Urinary bladder (tissue), 4 donors: ENCODE measurements around the gene CACNB2. TPM values are rescaled to one million over a fixed set of nuclear protein-coding genes. Genes with fewer than 3 reads are reported as not detected.
A peak's percentile ranks its signal among the peaks of the same experiment; 100 is the strongest.

Experiments
- DNase-seq: peaks from one replicate; pipeline ENCODE4 v3.0.0-alpha.2; 2015; ENCODE audit errors: extremely low spot score
- H3K27ac ChIP-seq: one replicate; pipeline ENCODE4 v1.5.1; 2013; ENCODE audit warnings: low read depth, mild to moderate bottlenecking, moderate library complexity
- H3K36me3 ChIP-seq: one replicate; pipeline ENCODE4 v1.6.1; 2013; ENCODE audit warnings: mild to moderate bottlenecking, moderate library complexity; ENCODE audit not compliant: insufficient read depth
- H3K4me1 ChIP-seq: one replicate; pipeline ENCODE4 v1.6.1; 2013; ENCODE audit warnings: mild to moderate bottlenecking, moderate library complexity; ENCODE audit not compliant: insufficient read depth
- H3K4me3 ChIP-seq: one replicate; pipeline ENCODE4 v1.5.1; 2013; ENCODE audit warnings: low read depth, low read length
- WGBS: extraction: QIAGEN DNeasy Blood & Tissue Kit; methylation state at CpG from one replicate; pipeline ENCODE4 v1.1.7; 2013; 5-methylcytosine and 5-hydroxymethylcytosine counted together
- polyA plus RNA-seq: library from polyadenylated mRNA; stranded (reverse); fragments of 200-250 nt; gene quantifications from one replicate; pipeline ENCODE4 v1.2.3, GENCODE V29; 2013
- total RNA-seq: library from RNA; depleted of rRNA; stranded (reverse); fragments of >200 nt; gene quantifications from one replicate; pipeline ENCODE4 v1.2.3, GENCODE V29; 2014
- donor health status: healthy with polysubstance abuse.
- donor health status: healthy.

The CACNB2 gene
- total and polyA plus RNA-seq, 2 donors = 16.7 to 40.4 TPM

DNA sequence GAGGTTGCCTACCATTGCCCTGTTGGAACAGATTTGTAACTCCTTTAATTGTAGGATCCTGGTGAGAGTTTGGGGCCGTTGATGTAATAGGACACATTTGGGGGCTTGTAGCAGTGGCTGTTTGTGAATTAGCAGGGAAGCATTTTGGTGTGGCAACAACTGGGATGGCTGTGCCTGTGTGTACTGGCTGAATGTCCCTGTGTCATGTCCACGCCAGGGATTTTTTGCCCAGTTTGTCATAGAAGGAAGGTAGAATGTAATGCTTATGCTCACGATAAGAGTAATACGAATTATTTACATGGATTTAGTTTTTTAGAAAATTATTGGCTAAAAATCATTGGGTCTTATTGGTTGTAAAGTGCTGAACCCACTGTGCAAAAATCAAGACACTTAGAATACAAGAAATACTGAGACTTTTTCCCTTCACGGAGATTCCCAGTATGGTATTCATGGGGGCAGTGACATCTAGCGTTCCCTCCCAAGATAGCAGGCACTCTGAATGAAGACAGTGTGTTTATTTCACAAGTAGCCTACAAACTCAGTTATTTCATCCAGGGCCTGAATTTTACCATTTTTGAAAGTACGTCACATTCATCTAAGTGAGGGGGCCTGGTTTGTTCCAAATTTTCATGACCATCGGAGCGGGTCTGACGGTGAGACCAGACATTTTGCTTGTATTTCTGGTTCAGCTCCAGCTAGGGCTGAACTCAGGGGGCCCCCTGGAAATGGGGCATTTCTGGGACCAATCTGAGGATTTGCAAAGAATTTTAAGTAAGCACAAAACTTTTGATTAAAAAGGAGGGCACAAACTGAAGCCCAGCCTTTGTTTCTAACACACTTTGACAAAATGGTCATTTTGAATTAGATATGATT, 74.7 kb downstream of the CACNB2 start:
- WGBS = 29% methylated on average over 10 of the region's 10 CpGs
- no peaks in the 10 kb centered on the region for H3K4me1 ChIP-seq
- DNase-seq = peak; percentile 68
- H3K36me3 ChIP-seq = no peaks in the 10 kb centered on the region
- no peak overlapping the region for H3K4me3 ChIP-seq
- no peak overlapping the region for H3K27ac ChIP-seq

- DNase-seq = no peak
- no peak overlapping the region for H3K27ac ChIP-seq
- no peak overlapping the region for H3K4me3 ChIP-seq
- WGBS = 40% methylated on average over 2 of the region's 2 CpGs
- H3K36me3 ChIP-seq = no peaks in the 10 kb centered on the region
- H3K4me1 ChIP-seq = no peaks in the 10 kb centered on the region
Observed at GRCh38 chr10:18216482-18216881, 76.3 kb downstream of the CACNB2 start.

- no peak overlapping the region for H3K4me3 ChIP-seq
- 88% methylated on average over 2 of the region's 2 CpGs for WGBS
- no peaks in the 10 kb centered on the region for H3K4me1 ChIP-seq
- no peaks in the 10 kb centered on the region for H3K36me3 ChIP-seq
- H3K27ac ChIP-seq = no peak overlapping the region
- DNase-seq = no peak
Observed at GRCh38 chr10:18217577-18217976, 77.4 kb downstream of the CACNB2 start.

DNA sequence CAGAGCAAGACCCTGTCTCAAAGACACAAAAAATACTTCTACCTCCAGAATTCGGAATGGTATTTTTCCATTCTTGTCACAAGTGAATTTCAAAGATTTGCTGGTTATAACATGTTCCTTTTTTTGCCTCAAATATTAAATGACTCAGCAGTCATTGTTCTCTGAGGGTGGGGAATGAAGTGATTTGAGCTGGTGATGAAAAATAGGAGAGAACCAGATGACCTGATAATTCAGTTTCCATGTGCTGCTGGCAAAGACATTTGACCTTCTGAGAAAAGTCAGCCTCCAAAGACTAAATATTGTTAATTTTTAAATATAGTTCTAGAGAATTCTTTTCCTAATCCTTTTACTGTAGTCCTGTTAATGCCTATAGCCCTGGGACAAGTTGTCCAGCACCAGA, 78.9 kb downstream of the CACNB2 start:
- 82% methylated on average over 1 of the region's 1 CpG for WGBS
- H3K27ac ChIP-seq = no peak overlapping the region

DNA sequence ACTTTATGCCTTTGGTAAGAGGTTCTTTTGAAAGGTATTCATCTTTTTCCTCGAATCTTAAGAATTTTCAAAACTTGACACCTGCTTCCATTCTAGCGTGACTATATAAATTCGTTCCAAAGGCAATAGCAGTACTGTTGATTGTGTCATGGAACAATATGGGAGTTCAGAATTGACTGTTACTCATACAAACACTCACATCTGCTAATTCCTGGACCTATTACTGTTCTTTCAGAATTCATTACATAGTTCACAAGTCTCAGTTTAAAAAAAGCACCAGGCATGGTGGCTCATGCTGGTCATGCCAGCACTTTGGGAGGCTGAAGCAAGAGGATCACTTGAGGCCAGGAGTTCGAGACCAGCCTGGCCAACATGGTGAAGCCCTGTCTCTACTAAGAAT, 80.9 kb downstream of the CACNB2 start:
- DNase-seq = no peak
- H3K4me1 ChIP-seq = no peaks in the 10 kb centered on the region
- WGBS = 86% methylated on average over 4 of the region's 4 CpGs
- no peak overlapping the region for H3K27ac ChIP-seq
- no peak overlapping the region for H3K4me3 ChIP-seq
- no peaks in the 10 kb centered on the region for H3K36me3 ChIP-seq

More for the DNA sequence above, 78.9 kb downstream of the CACNB2 start:
- no peak for DNase-seq
- H3K36me3 ChIP-seq = no peaks in the 10 kb centered on the region
- H3K4me1 ChIP-seq = no peaks in the 10 kb centered on the region
- no peak overlapping the region for H3K4me3 ChIP-seq

GRCh38 chr10:18221882-18222281, 81.7 kb downstream of the CACNB2 start:
- Histone ChIP-seq H3K27ac (no peak overlapping the region), H3K36me3 (no peaks in the 10 kb centered on the region), H3K4me3 (no peak overlapping the region), H3K4me1 (no peaks in the 10 kb centered on the region)
- no peak for DNase-seq
- 78% methylated on average over 4 of the region's 4 CpGs for WGBS

DNA sequence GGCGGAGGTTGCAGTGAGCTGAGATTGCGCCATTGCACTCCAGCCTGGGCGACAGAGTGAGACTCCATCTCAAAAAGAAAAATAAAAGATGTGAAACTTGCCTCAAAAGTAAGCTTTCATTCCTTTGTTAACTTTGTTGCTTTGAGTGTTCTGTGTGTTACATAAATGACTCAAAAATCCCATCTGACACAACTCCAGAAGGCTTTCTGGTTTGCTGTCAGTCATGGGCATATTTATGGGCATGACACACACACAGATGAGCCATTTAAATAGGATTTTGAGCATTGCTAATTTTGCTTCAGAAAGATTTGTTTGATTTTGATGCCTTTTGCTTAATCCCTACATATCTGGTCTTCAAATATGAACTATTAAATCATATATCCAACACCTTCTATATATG, 82.6 kb downstream of the CACNB2 start:
- no peaks in the 10 kb centered on the region for H3K4me1 ChIP-seq
- no peak overlapping the region for H3K27ac ChIP-seq
- 93% methylated on average over 3 of the region's 3 CpGs for WGBS
- no peak for DNase-seq
- no peak overlapping the region for H3K4me3 ChIP-seq
- no peaks in the 10 kb centered on the region for H3K36me3 ChIP-seq

DNA sequence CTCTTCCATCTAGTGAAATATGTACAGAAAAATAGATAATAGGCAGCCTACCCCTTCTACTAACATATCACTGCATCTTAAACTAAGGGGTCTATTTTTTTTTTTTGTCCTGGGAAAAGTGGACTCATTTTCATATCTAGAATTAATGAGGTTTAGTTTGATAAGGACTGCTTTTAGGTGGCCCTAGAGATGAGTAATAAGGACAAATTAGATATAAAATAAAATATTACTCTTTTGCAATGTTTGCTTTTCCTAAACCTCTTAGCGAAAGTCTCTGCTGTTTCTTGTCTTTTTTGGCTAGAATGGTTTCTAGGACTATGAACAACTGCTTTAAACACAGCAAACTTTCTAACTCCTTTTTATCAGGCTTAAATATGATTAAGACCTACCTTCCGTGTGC, 83.7 kb downstream of the CACNB2 start:
- H3K4me1 ChIP-seq = no peaks in the 10 kb centered on the region
- H3K27ac ChIP-seq = no peak overlapping the region

DNA sequence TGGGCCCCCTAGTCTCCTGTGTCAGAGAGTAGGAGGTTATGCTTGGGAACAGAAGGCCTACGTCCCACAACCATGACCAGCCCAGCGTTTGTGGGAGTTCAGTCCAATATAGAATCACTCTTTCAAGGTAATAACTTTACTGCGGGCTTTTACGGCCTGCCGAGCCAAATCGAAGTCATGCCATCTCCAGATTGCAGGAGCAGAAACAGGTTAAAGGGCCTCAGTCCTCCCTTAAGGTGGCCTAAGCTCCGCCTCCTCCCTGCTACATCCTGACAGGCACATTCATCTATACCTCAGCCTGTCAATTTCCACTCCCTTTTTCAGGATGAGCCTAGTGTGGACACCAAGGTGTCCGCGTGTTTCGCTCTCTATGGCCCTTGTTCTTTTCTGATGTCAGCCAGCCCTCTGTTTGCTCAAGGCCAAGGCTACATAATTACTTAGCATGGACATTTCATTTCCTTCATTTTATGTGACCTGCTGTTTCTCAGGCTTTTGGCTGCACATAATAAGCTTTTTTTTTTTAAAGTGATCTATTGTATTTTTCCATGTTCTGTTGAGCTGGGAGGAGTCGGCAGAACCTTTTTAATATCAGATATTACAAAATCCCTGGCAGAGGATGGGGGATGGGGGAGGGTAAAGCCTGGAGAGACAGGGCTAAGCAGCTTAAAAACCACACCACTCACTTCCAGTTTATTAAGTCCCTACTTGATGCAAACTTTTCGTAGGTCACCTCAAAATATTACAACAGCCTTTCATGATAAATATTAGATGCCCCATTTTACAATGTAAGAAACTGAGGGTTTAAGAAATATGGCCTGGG, 84.6 kb downstream of the CACNB2 start:
- WGBS = 73% methylated on average over 12 of the region's 12 CpGs
- no peaks in the 10 kb centered on the region for H3K4me1 ChIP-seq

More for the DNA sequence above, 83.7 kb downstream of the CACNB2 start:
- Histone ChIP-seq H3K4me3 (no peak overlapping the region), H3K36me3 (no peaks in the 10 kb centered on the region)
- 69% methylated on average over 2 of the region's 2 CpGs for WGBS
- no peak for DNase-seq

GRCh38 chr10:18226336-18226735, 86.1 kb downstream of the CACNB2 start:
- Histone ChIP-seq H3K4me3 (no peak overlapping the region), H3K4me1 (no peaks in the 10 kb centered on the region), H3K27ac (no peak overlapping the region), H3K36me3 (no peaks in the 10 kb centered on the region)
- WGBS = 91% methylated on average over 5 of the region's 5 CpGs
- DNase-seq = no peak

More for the DNA sequence above, 84.6 kb downstream of the CACNB2 start:
- no peak for DNase-seq
- no peak overlapping the region for H3K4me3 ChIP-seq
- H3K27ac ChIP-seq = no peak overlapping the region
- no peaks in the 10 kb centered on the region for H3K36me3 ChIP-seq

- H3K4me1 ChIP-seq = no peaks in the 10 kb centered on the region
- DNase-seq = no peak
Observed at GRCh38 chr10:18229826-18230225, 89.6 kb downstream of the CACNB2 start.

DNA sequence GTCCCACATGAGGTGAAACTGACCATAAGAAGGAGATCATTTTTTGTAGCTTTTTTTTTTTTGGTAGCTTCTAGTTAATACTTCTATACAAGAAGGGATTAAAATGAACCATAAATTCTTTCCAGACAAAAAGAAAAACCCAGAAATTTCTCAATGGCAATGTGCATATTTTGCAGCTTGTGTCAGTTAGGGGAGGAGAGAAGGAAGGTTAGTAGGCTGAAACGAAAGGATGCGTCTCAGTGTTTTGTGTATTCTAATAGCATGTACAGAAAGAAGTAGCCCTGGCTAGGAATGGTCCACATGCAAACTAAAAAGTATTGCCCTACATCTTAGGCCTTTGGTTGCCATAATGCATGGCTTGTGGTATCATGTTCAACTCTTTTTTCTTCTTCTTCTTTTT, 90.6 kb downstream of the CACNB2 start:
- no peak for DNase-seq
- Histone ChIP-seq H3K27ac (no peak overlapping the region), H3K4me1 (no peaks in the 10 kb centered on the region), H3K36me3 (no peaks in the 10 kb centered on the region), H3K4me3 (no peak overlapping the region)
- 84% methylated on average over 2 of the region's 2 CpGs for WGBS

More at GRCh38 chr10:18229826-18230225, 89.6 kb downstream of the CACNB2 start:
- WGBS = 81% methylated on average over 3 of the region's 3 CpGs
- Histone ChIP-seq H3K4me3 (no peak overlapping the region), H3K27ac (no peak overlapping the region), H3K36me3 (no peaks in the 10 kb centered on the region)

DNA sequence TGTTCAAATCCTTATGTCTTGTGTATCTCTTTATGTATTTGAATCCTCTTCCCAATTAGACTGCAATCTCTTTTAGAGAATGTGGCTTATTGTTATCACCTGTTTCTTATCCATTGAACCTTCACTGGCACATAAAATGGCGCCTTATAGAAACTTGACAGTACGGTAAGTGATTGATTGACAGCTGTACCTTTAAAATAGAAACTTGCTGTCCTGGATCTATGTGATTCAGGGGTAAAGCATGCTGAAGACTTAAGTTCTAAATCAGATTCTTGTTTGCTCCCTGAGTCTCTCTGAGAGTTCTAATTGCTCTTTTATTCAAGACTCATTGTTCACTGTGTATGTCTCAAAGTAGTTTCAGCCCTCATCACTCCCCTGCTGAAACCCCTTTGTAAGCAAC, 91.3 kb downstream of the CACNB2 start:
- Histone ChIP-seq H3K27ac (no peak overlapping the region), H3K4me1 (no peaks in the 10 kb centered on the region), H3K4me3 (no peak overlapping the region), H3K36me3 (no peaks in the 10 kb centered on the region)
- WGBS = 98% methylated on average over 2 of the region's 2 CpGs
- DNase-seq = no peak

DNA sequence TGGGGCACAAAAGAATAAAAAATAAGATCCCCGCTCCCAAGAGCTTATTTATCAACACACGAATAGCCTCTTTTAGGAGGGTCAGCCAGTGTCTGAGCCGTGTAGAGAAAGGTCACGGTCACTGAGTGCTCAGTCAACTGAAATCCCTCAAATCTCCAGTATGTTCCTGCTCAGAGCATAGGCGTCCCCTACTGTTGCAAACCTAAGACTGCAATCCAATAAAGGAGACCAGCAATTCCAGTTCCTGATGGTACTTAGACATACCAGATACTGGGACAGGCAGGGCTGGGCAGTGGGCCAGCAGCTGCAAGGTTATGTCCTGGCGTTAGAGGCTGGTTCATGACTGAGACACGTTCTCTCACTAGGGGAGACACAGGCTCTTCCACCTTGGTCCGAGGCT, 93.6 kb downstream of the CACNB2 start:
- Histone ChIP-seq H3K4me3 (no peak overlapping the region), H3K4me1 (no peaks in the 10 kb centered on the region), H3K36me3 (no peaks in the 10 kb centered on the region), H3K27ac (no peak overlapping the region)
- DNase-seq = no peak
- 70% methylated on average over 8 of the region's 8 CpGs for WGBS
